Effector memory CD4-positive, alpha-beta T cell (primary cell): ENCODE measurements around the gene MSI2.

ENCODE experiments used
- DNase-seq, 3 donors: peaks; one replicate each; pipeline ENCODE4 v3.0.0-alpha.2; 2020
- H3K27ac ChIP-seq: 2 replicates; pipeline ENCODE4 v1.7.0; 2013; ENCODE audit warnings: mild to moderate bottlenecking, low read length, moderate library complexity; ENCODE audit not compliant: insufficient read depth, poor library complexity, severe bottlenecking
- H3K27me3 ChIP-seq: replicated peaks from 2 replicates; pipeline ENCODE4 v1.7.0; 2013; ENCODE audit warnings: mild to moderate bottlenecking, low read length; ENCODE audit not compliant: insufficient read depth, control insufficient read depth, poor library complexity, severe bottlenecking
- H3K36me3 ChIP-seq: 2 replicates; pipeline ENCODE4 v1.7.0; 2013; ENCODE audit warnings: mild to moderate bottlenecking, low read length, moderate library complexity; ENCODE audit not compliant: control insufficient read depth, insufficient read depth
- H3K4me1 ChIP-seq: 2 replicates; pipeline ENCODE4 v1.7.0; 2013; ENCODE audit warnings: low read length, mild to moderate bottlenecking; ENCODE audit not compliant: control insufficient read depth, insufficient read depth, poor library complexity, severe bottlenecking
- H3K4me3 ChIP-seq: 2 replicates; pipeline ENCODE4 v1.7.0; 2013; ENCODE audit warnings: low read length, low read depth, mild to moderate bottlenecking; ENCODE audit not compliant: insufficient read depth, poor library complexity, severe bottlenecking
- H3K9me3 ChIP-seq: 2 replicates; pipeline ENCODE4 v1.7.0; 2013; ENCODE audit warnings: mild to moderate bottlenecking, low read length, moderate library complexity; ENCODE audit not compliant: control insufficient read depth

The MSI2 gene

DNA sequence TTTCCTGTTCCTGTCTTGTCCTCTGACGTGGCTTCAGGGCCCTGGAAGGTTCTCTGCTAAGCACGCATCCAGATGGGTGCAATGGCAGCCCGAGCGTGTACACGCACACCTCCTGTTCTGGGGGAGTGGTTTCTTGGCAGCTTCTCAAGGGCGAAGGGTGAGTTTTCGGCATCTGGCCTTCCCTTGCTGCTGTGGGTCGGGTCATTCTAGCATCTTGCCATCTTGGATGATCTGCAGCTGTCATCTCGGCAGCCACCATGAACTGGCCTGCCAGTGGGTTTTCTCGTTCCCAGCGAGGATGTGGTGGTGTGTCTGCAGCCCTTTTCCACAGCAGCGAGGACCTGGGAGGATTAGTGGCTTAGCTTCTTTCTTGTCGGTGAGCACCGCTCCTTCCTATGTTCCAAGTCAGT is 10.6 kb downstream of the MSI2 start:
- H3K36me3 ChIP-seq: peaks cover 46% of the 10 kb centered on the region
- H3K4me1 ChIP-seq: no peaks in the 10 kb centered on the region
- no peak overlapping the region for H3K4me3 ChIP-seq
- H3K27ac ChIP-seq: no peak overlapping the region
- DNase-seq: no peak
- H3K27me3 ChIP-seq: no peaks in the 10 kb centered on the region
- no peaks in the 10 kb centered on the region for H3K9me3 ChIP-seq

DNA sequence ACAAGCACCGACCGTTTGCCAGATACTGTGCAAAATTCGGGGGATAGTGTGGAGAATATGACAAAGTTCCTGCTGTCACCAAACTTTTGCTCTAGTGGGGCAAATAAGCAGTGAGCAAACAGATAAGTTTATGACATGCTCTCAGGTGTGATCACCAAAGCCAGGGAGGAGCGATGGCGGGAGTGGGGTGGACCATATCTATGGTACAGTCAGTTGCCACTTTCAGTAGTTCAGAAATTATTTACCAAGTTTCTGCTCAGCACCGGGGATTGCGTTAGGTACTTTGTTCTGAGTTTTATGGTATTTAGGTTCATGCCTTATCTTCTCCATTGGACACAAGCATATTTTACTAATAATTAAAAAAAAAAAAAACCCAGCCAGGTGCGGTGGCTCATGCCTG is 11.9 kb downstream of the MSI2 start:
- Histone ChIP-seq H3K9me3 (no peaks in the 10 kb centered on the region), H3K27me3 (no peaks in the 10 kb centered on the region), H3K27ac (no peak overlapping the region), H3K36me3 (peaks cover 38% of the 10 kb centered on the region), H3K4me1 (no peaks in the 10 kb centered on the region), H3K4me3 (no peak overlapping the region)
- DNase-seq: no peak

- DNase-seq: no peak
- H3K36me3 ChIP-seq: peaks cover 40% of the 10 kb centered on the region
- no peak overlapping the region for H3K4me3 ChIP-seq
- H3K27ac ChIP-seq: no peak overlapping the region
- H3K27me3 ChIP-seq: no peaks in the 10 kb centered on the region
- H3K9me3 ChIP-seq: no peaks in the 10 kb centered on the region
- no peaks in the 10 kb centered on the region for H3K4me1 ChIP-seq
These were observed 12.7 kb downstream of the MSI2 start for GRCh38 chr17:57269052-57269451.

GRCh38 chr17:57269598-57270255 is 13.4 kb downstream of the MSI2 start:
- Histone ChIP-seq H3K27me3 (no peaks in the 10 kb centered on the region), H3K4me3 (no peak overlapping the region), H3K9me3 (no peaks in the 10 kb centered on the region), H3K27ac (no peak overlapping the region), H3K4me1 (no peaks in the 10 kb centered on the region), H3K36me3 (peaks cover 39% of the 10 kb centered on the region)
- no peak for DNase-seq

DNA sequence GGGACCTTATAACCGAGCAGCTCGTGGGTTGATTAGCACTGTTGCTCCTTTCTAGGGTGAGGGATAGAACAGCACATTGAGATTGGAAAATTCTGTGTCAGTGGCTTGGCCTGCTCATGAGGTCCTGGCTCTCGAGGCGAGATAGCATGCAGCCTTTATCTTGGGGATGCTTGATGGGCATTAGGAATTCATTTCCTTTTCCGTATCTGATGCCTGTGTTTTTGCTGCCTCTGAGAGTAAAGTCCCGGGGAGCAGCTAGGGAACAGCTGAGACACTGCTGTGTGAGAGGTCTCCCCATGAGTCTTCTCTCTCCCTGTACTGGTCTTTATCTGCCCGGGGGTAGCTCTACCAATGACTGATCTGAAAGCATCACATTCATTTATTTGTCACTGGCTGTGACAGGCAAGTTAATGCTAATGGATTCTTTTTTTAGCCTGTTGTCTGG is 14.5 kb downstream of the MSI2 start:
- no peaks in the 10 kb centered on the region for H3K9me3 ChIP-seq
- no peak overlapping the region for H3K27ac ChIP-seq
- DNase-seq: no peak
- peaks cover 35% of the 10 kb centered on the region for H3K36me3 ChIP-seq
- no peaks in the 10 kb centered on the region for H3K4me1 ChIP-seq
- no peak overlapping the region for H3K4me3 ChIP-seq
- no peaks in the 10 kb centered on the region for H3K27me3 ChIP-seq

DNA sequence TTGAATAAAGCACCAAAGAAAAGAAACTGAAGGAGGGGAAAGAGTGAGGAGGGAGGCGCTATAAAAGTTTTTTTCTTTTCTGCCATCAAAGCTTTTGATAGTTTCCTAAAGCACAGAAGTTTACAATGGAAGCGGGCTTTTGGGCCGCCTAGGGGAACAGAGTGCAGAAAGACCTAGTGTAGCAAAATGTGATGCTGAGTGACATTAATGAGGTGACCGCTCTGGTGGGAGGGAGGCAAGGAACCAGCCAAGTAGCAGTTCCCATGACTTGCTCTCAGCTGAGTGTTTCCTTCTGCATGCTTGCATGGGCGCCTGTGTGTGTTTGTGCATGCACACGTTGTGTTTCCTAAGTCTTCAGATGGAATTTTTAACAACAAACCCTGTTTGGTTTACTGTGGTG is 15.5 kb downstream of the MSI2 start:
- DNase-seq: no peak
- no peak overlapping the region for H3K4me3 ChIP-seq
- H3K36me3 ChIP-seq: peaks cover 34% of the 10 kb centered on the region
- no peak overlapping the region for H3K27ac ChIP-seq
- H3K27me3 ChIP-seq: no peaks in the 10 kb centered on the region
- H3K9me3 ChIP-seq: no peaks in the 10 kb centered on the region
- no peaks in the 10 kb centered on the region for H3K4me1 ChIP-seq

DNA sequence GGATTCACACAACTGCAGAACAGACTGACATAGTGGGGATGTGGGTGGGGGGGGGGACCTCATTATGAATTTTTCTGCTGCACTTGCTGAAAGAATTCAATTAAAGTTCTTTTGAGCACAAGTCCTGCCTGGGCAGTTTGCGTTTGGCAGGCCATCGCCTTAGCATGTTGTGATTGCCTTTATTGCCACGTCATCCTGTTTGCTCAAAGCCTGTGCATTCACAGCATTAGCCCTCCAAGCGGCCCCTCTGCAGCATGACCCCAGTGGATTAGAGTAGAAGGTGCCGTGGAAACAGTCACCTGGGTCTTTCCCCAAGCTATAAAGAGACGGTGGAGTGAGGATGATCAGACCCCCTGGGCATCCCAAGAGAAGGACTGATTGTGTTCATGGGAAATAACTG is 17.2 kb downstream of the MSI2 start:
- Histone ChIP-seq H3K9me3 (no peaks in the 10 kb centered on the region), H3K4me3 (no peak overlapping the region), H3K27me3 (no peaks in the 10 kb centered on the region), H3K27ac (no peak overlapping the region), H3K36me3 (peaks cover 19% of the 10 kb centered on the region), H3K4me1 (no peaks in the 10 kb centered on the region)
- DNase-seq: no peak

- Histone ChIP-seq H3K27me3 (no peaks in the 10 kb centered on the region), H3K4me3 (no peak overlapping the region), H3K4me1 (no peaks in the 10 kb centered on the region), H3K27ac (no peak overlapping the region), H3K9me3 (no peaks in the 10 kb centered on the region), H3K36me3 (peaks cover 19% of the 10 kb centered on the region)
- no peak for DNase-seq
These were observed 17.8 kb downstream of the MSI2 start for GRCh38 chr17:57274162-57274561.

DNA sequence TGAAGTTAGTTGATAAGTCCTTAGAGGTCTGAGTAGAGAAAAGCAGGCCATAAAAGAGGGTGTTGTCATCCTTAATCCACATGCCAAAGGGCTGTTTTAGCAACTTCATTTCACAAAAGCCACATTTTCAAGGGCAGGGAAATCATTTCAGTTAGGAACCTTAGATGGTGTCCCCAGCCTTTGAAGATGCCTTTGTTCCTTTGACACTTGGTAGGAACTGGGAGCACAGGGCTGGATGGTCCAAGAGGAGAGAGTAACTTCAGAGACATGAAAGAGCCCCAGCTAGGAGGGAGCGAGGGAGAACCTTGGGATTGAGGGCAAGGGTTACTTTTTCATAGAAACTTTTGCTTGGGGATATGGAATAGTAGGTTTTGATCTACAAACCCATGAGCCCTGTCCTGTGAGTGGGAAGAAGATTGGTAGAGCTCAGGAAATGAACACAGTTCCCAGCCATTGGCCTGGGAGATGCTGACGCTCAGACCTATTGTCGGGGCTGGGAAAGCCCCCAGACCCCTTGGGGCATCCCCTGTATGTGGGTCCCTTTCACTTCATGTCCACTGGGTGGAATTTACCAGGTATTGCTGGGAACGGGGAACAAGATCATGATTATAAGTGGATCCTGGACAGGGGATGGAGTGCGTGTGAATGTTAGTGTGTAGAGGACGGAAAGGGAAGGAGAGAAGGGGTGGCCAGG is 18.9 kb downstream of the MSI2 start:
- Histone ChIP-seq H3K4me3 (no peak overlapping the region), H3K9me3 (no peaks in the 10 kb centered on the region), H3K4me1 (no peaks in the 10 kb centered on the region), H3K27me3 (no peaks in the 10 kb centered on the region), H3K27ac (no peak overlapping the region), H3K36me3 (peaks cover 14% of the 10 kb centered on the region)
- no peak for DNase-seq

DNA sequence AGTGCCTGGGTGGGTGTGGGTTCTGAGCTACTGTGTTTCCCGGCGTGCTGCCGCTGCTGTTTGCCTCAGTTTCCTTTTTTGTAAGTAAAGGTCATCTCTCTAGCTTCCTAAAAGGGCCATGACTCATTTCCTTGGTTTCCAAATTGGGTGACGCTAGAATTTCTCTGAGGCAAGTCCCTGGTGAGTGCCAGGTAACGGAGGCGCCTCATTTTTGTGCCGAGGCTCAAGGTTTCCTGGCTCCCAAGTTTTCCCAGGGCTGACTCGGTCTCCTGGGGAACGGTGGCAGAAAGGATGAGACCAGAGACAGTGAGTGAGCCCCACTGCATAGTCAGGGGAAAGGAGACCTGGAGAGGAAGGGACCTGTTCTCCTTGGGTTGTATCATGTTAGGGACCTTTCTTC is 20.3 kb downstream of the MSI2 start:
- no peak for DNase-seq
- peaks cover 8% of the 10 kb centered on the region for H3K36me3 ChIP-seq

More for the DNA sequence above, 20.3 kb downstream of the MSI2 start:
- Histone ChIP-seq H3K4me1 (peaks cover 8% of the 10 kb centered on the region), H3K27me3 (no peaks in the 10 kb centered on the region), H3K27ac (no peak overlapping the region), H3K9me3 (no peaks in the 10 kb centered on the region), H3K4me3 (no peak overlapping the region)
